Measurements from ENCODE around the gene HOXA2.

HOXA2 gene

DNA sequence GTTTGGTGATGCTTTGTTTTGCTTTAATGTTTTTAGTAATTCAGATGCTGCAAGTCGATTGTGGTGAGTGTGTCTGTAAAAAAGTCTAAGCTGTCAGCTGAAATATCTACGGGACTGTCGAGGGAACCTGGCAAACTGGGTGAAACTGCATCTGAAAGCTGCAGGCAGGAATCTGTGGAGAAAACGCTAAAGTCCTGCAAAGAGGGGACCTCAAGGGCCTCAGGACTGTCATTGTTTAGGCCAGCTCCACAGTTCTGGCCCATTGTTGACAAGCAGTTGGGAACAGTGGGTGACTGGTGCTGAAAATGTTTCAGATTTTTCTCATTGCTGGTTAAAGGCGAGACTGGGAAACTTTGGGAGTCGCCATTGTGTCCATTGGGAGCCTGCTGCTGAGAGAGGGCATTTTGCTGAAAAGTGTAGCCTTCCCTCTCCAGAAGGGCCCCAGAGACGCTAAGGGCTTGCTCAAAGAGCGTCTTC lies 1.8 kb downstream of the HOXA2 start:
- DNase-seq (ENCODE audit: low read depth in 1 of 2, low spot score in 1 of 2): no peak

DNA sequence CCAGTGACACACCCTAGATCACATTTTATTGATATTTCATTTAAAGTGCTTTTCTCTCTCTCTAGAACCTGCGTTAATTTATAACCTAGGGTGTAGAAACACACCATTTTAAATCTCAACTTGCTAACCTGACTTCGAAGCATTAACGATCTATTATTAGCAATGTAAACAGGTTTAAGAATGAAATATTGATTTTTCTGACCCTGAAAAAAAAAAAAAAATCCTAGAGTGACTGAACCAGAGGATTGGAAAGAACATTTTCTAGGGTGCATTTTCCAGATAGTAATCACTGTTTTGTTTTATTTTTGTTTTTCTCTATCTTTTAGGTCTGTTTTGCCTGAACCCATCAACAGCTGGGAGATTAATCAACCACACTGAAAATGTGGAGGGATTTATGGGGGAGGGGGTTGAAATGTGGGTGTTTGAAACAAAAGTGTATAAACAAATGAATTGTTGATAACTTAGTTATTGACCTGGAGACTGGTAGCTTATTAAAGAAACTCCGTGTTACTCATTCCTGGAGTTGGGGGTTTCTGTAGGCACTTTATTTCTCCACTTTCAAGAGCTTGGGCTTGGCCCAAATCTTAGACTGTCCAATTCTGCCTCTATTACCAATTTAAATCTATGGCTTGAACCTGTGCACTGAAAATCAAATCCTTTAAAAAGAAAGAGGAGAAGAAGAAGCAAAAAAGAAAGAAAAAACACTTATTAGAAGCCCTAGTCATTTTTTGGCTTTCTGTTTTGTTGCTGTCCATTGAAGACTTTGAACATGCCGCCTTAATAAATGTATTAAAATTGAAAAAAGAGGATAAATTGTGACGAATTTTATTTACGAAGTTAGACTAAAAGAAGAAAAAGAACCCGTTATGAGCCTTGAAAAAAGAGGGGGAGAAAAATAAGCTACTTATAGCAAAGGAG lies 2.8 kb downstream of the HOXA2 start:
- DNase-seq (ENCODE audit: low read depth in 1 of 2, low spot score in 1 of 2): no peak

DNA sequence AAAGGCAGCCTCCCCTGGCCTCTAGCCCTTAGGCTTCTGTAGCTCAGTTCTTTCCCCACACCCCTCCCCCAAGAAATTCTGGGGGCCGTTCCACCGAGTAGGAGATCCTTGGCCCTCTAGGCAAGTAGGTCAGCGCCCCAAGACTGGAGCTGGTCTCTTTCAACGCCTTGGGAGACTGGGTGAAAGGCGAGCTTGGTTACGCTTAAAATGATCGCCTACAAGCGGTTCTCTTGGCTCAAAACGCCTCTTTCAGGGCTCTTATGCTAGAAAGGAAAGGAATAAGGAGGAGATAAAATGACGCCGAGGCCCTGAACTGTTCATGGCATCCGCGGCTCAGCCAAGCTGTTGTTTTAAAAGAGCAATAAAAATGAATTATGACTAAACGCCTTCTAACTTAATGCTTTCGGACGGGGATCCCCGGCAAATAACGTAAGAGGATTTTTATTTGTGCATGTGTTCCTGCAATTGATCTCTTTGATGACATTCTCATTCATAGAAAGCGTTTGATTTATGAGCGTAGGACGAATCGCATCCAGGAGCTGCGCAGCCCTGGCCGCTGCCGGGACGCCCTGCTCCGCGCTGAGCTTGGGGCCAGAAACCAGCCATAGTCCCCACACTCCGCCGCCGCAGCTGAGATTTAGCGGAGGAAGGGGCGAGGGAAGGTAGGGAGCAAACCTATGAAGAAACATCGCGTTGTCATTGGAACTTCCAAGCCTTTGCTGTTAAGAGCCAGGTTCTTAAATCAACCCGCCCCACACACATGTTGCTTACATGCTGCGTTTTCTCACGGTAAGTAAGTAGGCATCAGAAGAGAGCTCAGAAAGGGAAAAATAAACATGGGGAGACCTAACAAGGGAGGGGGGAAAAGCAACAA lies 3.7 kb downstream of the HOXA2 start:
- no peak for DNase-seq (ENCODE audit: low read depth in 1 of 2, low spot score in 1 of 2)

DNA sequence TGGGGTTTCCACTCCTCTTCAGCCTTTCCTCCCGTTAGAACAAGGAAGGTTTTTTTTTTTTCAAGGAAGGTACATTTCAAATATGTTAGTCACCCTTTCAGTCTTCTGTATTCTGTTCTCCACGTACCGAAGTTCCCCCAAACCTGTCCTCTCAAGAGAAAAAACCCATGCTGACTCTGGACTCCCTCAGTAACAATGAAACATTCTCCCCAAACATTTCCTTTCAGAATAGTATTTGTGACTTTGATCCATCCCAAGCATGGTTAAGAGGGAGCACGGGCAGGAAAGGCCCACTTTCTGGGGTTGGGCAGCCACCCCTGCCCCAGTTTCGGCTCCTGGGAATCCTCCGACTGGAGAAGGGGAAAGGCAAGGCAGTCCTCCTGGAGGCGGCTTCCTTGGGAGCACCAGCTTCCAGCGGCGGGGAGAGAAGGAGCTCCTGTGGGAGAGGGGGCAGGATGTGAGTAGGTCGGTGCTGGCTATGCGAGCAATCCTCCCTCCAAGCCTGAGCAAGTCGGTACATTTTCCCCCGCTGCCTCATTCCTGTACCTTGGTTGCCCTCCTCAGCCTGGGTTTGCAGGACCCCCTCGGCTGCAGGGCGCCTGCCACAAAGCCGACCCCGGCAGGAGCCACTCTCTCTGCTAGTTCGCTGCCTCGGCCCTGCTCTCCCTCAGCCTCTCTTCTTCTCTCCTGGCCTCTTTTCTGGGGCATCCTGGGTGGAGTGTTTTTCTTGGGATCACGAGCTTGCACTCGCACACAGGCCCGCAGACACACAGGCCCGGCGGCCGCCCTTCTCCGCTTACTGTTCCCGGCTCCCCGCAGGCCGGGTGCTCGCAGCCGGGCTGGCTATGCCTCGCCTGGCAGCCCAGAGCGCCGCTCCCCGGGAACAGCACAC lies 4.6 kb downstream of the HOXA2 start:
- no peak for DNase-seq (ENCODE audit: low read depth in 1 of 2, low spot score in 1 of 2)

DNA sequence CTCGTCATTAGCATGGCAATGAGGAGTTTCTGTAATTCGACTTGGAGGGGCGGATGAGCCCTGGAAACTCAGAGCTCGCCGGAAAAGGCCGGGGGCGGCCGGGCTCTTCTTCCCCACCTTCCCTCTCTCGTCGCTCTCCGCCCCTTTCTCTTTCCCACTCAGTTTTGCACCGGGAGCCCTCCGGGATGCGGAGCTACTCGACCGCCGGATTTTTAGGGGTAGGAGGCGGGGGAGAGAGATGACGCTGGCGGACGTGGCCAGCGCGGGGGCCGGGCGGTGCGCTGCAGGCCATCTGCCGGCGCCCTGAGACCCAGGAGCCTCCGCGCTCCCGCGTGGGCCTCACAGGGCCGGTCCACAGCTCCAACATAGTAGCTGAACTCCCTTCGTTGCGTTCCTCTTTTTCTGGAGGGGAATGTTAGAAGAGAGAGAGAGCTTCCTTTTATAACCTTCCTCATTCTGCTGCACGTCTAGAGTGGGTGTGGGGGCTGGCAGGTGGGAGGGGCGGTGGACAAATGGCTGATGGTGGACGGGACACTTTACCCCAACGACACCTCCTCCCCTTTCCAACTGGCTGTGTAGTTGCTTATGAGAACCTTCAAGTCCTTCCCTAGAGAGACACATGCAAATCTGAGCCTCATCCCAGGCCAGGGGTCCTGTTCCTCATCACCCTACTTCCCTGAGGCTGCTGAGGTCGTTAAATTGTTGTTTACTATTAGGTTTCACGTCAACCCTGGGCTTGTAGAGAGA lies 5.5 kb downstream of the HOXA2 start:
- DNase-seq (ENCODE audit: low read depth in 1 of 2, low spot score in 1 of 2): no peak

DNA sequence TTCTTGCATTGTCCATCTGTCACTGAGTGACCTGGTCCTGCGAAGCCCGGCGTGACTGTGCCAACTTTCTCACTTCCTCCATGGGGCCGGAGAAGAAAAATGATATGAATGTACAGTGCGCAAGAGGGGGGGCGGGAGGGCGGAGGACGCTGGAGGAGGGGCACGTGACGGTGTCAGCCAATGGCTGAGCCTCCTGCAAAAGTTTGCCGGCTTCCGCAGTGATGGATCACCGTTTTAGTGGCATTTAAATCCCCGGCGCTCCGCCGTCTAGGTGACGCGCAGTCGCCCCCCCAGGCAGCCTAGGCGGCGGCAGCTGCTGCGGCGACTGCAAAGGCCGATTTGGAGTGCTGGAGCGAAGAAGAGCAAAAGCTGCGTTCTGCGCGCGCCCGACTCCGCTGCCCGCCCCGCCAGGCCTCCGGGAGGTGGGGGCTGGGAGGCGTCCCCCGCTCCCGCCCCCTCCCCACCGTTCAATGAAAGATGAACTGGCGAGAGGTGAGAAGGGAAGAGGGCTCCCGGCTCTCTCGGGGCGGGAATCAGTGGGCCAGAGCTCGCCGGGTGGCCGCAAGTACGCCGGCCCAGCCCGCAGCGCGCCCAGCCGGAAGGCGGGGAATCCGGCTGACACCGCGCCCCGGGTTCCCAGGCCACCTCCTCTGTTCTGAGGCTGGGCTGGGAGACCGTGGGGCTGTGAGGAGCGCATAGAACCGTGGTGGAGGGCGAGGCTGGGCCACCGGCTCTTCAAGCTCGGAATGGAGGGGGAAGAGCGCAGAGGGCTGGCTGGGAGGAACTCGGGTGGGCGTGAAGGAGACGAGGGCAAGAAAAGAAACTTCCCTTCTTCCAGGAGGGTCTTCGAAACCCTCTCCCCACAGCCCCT lies 6.4 kb downstream of the HOXA2 start, which contains the start of gene HOXA1:
TSS of gene HOXA1 (minus strand) at position 104 of the 871 bp plus-strand sequence. CDS start at position 16, 88 bp downstream.
- DNase-seq (ENCODE audit: low read depth in 1 of 2, low spot score in 1 of 2): peak; percentile 24 to 38

DNA sequence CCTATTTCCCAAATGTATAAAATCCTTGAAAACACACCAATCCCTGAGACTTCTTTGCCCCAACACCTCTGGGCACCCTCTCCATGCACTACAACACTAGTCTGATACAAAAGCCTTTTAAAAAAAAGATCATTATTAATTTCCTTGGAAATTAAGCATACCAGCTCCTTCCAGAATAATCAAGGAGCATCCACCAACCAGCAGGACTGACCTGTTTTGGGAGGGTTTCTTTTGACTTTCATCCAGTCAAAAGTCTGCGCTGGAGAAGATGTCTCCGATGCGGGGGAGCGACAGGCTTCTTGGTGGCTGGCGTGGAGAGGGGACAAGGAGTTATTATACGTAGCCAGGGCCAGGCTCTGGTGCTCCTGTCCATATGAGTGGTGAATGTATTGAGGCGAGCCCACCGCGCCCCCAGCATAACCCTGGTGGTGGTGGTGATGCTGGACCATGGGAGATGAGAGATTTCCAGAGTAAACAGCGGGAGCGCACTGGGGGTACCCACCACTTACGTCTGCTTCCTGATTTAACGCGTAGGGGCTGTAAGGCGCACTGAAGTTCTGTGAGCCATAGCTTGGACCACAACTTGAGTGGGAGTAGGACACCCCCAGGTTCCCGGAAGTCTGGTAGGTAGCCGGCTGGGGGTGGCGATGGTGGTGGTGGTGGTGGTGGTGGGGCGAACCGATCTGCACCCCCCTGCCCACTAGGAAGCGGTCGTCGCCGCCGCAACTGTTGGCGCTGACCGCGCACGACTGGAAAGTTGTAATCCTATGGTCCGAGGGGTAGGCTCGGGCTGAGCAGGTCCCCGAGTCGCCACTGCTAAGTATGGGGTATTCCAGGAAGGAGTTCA lies 7.2 kb downstream of the HOXA2 start:
- DNase-seq (ENCODE audit: low read depth in 1 of 2, low spot score in 1 of 2): no peak

DNA sequence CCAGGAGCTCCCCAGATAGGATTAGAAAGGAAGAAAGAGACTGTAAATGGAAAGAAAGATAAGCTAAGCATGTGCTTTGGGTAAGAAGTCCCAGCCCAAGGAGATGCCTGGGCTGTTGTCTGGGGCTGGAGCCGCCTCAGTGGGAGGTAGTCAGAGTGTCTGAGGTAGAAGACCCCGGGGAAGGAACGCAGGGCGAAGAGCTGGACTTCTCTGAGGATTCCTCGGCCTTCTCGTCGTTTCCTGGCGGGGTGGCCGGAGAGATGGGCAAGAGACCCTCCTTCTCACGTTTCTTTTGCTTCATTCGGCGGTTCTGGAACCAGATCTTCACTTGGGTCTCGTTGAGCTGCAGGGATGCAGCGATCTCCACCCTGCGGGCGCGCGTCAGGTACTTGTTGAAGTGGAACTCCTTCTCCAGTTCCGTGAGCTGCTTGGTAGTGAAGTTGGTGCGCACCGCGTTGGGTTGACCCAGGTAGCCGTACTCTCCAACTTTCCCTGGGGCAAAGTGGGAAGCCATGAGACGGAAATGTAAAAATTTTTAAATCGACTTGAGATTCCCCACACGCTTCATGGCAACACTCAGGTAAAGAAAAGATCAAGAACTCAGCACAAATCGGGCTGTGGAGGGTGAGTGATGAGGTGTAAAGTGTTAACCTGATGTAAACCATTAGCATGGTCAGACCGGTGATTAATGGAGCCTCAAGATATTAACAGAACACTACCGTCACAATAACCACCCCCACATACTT lies 8.0 kb downstream of the HOXA2 start:
- no peak for DNase-seq (ENCODE audit: low read depth in 1 of 2, low spot score in 1 of 2)

DNA sequence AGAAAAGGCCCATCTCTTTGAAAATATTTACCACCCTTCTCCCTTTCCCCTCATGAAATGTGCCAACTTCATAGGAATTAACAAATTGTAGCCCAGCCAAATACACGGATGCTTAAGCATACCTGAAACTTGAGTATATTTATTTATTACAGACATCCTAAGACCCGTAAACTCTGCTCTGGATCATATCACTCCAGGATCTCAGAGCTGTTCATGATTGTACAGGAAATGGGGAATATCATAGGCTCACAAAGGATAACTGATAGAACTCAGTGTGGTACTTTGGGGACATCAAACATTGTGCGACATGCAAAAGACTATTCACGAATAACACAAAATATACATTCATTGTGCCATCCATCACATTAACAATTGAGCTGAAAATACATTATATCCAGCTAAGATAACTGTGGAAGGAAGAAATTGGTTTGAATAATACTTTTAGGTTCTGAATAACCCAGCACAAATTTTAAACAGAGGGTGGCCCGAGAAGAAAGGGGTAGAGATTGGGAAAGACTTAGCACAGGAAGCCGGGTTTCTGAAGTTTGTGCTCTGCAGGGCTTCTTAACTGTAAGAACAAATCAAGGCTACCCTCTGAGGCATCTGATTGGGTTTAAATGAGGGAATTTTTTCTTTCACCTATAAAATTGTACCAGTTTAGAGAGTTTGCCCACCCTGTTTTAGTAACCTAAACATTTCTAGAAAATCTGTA lies 9.1 kb downstream of the HOXA2 start:
- no peak for DNase-seq (ENCODE audit: low read depth in 1 of 2, low spot score in 1 of 2)

DNA sequence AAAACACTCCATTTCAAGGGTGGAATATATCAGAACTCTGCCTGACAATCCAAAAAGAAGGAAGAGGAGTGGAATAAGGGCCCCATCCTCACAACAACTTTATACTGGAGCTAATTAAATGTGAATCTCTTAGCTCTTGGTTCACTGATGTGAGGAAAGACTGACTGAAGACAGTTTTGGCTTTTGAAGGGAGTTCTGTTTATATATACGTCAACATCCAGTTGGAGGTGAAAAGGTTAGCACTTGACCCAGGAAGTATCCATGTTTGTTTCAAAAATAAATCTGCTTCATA lies 9.7 kb downstream of the HOXA2 start:
- no peak for DNase-seq (ENCODE audit: low read depth in 1 of 2, low spot score in 1 of 2)

DNA sequence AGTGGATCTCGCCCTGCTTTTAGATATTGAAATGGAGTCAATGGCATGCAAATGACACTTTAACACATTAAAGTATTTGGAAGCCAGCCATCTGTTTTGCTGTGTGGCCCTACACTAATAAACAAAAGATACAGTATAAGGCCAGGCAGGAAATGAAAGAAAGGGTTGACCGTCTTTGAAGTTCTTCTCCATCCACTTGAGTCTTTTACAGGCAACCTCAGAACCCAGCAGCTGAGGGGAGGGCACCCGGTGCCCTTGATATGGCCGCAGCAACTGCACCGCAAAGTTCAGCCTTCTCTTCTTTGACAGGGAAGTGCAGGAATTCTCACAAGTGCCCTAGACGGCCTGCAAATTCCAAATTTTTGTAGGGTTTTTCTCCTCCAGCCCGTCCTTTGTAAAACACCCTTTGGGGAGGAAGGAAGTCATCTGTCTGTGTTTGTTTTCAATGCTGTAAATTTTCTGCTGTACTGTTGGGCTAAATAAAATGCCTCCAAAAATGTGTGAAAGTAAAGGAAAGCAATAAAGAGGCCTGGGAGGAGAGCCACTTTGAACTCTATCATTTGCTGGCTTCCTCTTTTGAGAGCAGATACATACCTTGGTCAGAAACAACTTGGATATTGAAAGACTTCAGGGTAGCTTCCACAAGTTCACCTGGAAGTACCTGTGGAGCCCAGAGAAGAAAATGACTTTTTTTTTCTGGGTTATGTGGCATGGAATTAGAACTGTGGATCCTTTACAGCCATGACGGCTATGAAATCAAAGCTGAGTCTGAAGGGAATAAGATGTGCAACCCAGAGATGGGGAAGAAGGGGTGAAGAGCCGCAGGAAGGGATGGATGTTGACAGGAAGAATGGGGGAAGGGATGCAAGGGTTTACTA lies 10.3 kb downstream of the HOXA2 start:
- no peak for DNase-seq (ENCODE audit: low read depth in 1 of 2, low spot score in 1 of 2)

DNA sequence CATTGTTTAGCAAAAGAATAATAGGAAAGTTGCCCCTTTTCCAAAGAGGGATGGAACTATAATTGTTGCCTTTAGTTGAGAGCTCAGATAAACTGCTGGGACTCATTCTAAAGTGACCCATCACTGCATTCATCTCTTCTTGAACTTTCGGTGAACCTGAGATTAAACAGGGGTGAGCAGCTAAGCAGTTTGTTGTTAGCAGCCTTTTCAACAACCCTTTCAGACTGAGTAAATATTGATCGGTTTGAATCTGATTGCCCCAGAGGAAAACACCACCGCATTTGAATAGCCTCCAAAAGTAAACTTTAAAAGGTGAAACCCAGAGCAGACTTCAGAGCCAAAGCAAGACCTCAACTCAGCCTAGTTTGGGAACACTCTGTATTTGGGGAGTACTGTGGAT lies 11.4 kb downstream of the HOXA2 start:
- no peak for DNase-seq (ENCODE audit: low read depth in 1 of 2, low spot score in 1 of 2)

DNA sequence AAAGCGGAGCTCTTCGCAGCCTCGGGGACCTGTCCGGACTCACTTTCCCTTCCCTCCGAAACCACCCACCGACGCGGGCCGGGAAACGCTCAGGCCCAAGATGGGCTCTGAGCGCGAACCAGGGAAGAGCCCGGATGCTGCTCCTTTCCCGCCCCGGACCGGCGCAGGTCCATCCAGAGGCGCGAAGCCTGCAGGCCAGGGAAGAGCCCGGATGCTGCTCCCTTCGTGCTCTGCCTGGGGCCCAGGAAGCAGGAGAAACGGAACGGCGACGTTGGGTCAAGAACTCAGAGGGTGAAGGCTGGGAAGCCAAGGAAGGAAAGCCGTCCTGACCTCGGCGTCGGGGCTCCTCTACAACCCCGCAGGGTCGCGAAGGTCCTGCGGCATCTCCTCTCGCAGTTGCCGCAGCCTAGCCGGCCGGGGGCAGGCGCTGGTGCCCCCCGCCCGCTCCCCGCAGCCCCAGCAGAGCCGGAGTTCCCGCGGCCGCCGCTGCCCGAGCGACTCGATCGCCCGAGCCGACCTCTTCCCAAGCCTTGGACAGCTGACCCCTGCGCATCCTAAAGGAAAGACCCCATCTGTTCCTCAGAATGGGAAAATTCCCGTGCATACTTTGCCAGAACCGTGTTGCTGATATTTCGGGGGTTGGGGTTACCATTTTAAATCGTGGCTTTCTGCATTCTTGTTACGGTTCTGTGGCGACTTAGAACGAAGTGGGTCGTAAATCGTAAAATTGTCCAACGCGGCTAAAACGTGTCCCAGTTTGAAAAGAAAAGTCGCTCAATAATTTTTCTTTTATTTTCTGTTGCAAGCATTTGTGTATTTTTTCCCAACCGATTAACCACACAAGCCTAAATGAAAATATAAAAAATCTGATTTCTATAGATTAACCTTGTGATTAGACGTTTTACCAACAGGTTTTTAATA lies 14.2 kb downstream of the HOXA2 start:
- DNase-seq (ENCODE audit: low read depth in 1 of 2, low spot score in 1 of 2): no peak

DNA sequence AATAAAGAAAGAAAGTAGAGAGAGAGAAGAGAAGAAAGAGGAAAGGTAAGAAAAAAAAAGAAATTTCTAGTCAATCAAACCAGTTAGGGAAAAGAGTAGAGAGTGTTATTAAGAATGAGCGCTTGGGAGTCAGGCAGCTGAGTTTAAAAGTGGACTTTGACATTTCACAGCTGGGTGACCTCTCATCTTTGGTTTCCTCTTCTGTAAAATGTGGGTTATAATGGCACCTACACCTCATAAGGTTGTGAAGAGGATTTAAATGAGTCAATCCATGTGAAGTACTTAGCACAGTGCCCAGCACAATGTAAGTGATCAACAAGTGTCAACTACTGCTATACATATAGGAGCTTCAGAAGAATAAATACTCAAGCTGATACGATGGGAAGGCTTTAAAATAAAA lies 18.8 kb downstream of the HOXA2 start:
- DNase-seq (ENCODE audit: low read depth in 1 of 2, low spot score in 1 of 2): no peak

DNA sequence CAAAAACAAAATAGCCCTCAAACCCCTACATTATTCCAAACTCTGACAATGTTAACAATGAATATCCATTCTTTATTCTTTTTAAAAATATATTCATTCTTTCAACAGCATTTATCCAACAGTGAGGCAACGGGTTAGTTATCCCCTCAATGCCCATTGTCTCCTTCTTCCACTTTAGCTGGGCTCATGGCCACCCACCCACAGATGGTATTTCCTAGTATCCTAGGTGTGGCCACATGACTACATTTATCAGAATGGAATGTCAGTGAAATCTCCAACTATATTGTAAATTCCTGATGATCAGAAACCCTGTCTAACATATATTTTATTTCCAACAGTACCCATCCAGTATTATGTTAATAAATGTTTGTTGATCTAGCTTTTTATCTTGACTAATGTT lies 20.3 kb downstream of the HOXA2 start:
- no peak for DNase-seq (ENCODE audit: low read depth in 1 of 2, low spot score in 1 of 2)

Data from activated T-helper 1 cell treated with anti-CD3 and anti-CD28 coated beads, Interleukin-2, amount 50 U/mL, for 16 hours (primary cell).